Skeletal muscle tissue (tissue), 4 donors: ENCODE measurements around the gene ABCB11. TPM values are rescaled to one million over a fixed set of nuclear protein-coding genes. Genes with fewer than 3 reads are reported as not detected.

Experiments
- H3K27ac ChIP-seq: one replicate; pipeline ENCODE4 v1.7.0; 2013; ENCODE audit warnings: mild to moderate bottlenecking, low read depth, low read length, inconsistent platforms
- H3K27me3 ChIP-seq, 3 donors: one replicate each; pipeline ENCODE4 v1.7.0; 2013; ENCODE audit warnings: low read length in 3 of 3; ENCODE audit not compliant: control insufficient read depth in 3 of 3, insufficient read depth in 3 of 3
- H3K36me3 ChIP-seq, 3 donors: one replicate each; pipeline ENCODE4 v1.7.0; 2013; ENCODE audit warnings: low read length in 3 of 3; ENCODE audit not compliant: control insufficient read depth in 3 of 3, insufficient read depth in 3 of 3
- H3K4me1 ChIP-seq, 3 donors: one replicate each; pipeline ENCODE4 v1.7.0; 2013; ENCODE audit warnings: low read length in 3 of 3, mild to moderate bottlenecking in 3 of 3; ENCODE audit not compliant: control insufficient read depth in 3 of 3, insufficient read depth in 3 of 3
- H3K4me3 ChIP-seq, 3 donors: one replicate each; pipeline ENCODE4 v1.7.0; 2013; ENCODE audit warnings: low read length in 3 of 3
- H3K9ac ChIP-seq, 3 donors: one replicate each; pipeline ENCODE4 v1.7.0; 2013; ENCODE audit warnings: low read length in 3 of 3, mild to moderate bottlenecking in 3 of 3, moderate library complexity in 2 of 3, low read depth in 1 of 3
- H3K9me3 ChIP-seq, 3 donors: one replicate each; pipeline ENCODE4 v1.7.0; 2013; ENCODE audit warnings: low read length in 3 of 3; ENCODE audit not compliant: control insufficient read depth in 3 of 3
- total RNA-seq: library from RNA; depleted of rRNA; stranded (reverse); fragments of >200 nt; gene quantifications from one replicate; pipeline ENCODE4 v1.2.3, GENCODE V29; 2014
- donor health status: Osteomylitis.

ABCB11 gene
- total RNA-seq, 1 donor from 2014 or later = not detected

DNA sequence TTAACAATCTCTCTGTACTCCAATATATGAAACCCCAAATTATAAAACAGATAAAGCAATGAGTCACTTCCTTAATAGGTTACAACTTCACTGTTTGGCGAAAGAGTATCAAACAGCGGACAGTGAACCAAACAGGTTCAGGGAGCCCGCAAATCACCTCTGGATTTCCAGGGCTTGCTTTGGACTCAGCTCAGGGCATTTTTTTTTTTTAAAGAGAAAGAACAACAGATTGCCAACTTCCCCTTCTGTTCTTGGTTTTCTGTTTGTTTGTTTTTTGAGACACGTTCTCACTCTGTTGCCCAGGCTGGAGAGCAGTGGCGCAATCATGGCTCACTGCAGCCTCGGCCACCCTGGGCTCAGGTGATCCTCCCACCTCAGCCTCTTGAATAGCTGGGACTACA, 52.7 kb downstream of the ABCB11 start:
- Histone ChIP-seq H3K9me3 (no peaks in the 10 kb centered on the region), H3K27ac (no peak overlapping the region), H3K36me3 (no peaks in the 10 kb centered on the region), H3K27me3 (no peaks in the 10 kb centered on the region), H3K4me1 (no peaks in the 10 kb centered on the region), H3K4me3 (no peak overlapping the region), H3K9ac (no peak overlapping the region)

DNA sequence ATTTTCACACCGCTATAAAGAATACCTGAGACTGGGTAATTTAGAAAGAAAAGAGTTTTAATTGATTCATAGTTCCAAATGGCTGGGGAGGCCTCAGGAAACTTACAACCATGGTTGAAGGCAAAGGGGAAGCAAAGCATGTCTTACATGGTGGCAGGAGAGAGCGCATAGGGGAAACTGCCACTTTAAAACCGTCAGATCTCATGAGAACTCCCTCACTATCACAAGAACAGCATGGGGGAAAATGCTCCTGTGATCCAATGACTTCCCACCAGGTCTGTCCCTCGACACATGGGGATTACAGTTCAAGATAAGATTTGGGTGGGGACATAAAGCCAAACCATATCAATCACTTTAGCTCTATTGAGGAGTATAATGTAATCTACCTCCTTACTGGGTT, 53.5 kb downstream of the ABCB11 start:
- H3K4me3 ChIP-seq = no peak overlapping the region
- H3K36me3 ChIP-seq = no peaks in the 10 kb centered on the region
- H3K27me3 ChIP-seq = no peaks in the 10 kb centered on the region
- H3K4me1 ChIP-seq = no peaks in the 10 kb centered on the region
- no peak overlapping the region for H3K9ac ChIP-seq
- H3K27ac ChIP-seq = no peak overlapping the region
- H3K9me3 ChIP-seq = no peaks in the 10 kb centered on the region

- H3K4me3 ChIP-seq = no peak overlapping the region
- no peaks in the 10 kb centered on the region for H3K4me1 ChIP-seq
- no peaks in the 10 kb centered on the region for H3K9me3 ChIP-seq
- H3K27me3 ChIP-seq = no peaks in the 10 kb centered on the region
- no peaks in the 10 kb centered on the region for H3K36me3 ChIP-seq
- no peak overlapping the region for H3K27ac ChIP-seq
- H3K9ac ChIP-seq = no peak overlapping the region
Observed at GRCh38 chr2:168976034-168976654, 55.0 kb downstream of the ABCB11 start.

- no peak overlapping the region for H3K27ac ChIP-seq
- H3K9me3 ChIP-seq = no peaks in the 10 kb centered on the region
- H3K4me3 ChIP-seq = no peak overlapping the region
- no peaks in the 10 kb centered on the region for H3K4me1 ChIP-seq
- no peak overlapping the region for H3K9ac ChIP-seq
- H3K36me3 ChIP-seq = no peaks in the 10 kb centered on the region
- no peaks in the 10 kb centered on the region for H3K27me3 ChIP-seq
Observed at GRCh38 chr2:168974428-168974827, 56.7 kb downstream of the ABCB11 start.

DNA sequence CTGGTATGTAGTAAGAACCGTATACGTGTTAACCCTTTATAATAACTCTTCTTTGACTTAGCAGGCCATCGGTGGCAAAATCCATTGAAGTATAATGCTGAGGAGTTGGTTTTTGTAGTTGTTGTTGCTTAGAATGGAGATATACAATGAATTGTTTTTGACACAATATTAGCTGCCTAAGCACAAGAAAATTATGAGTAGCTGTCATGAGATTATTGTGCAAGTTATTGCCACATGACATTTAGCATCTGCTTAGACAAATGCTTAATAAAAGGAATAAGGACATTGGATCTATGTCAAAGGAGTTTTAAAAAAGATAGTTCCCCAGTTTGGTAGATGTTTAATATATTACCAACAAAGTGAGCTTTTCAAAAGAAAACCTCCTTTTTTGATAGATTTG, 59.9 kb downstream of the ABCB11 start:
- no peak overlapping the region for H3K4me3 ChIP-seq
- H3K9ac ChIP-seq = no peak overlapping the region
- no peaks in the 10 kb centered on the region for H3K27me3 ChIP-seq
- H3K9me3 ChIP-seq = no peaks in the 10 kb centered on the region
- H3K27ac ChIP-seq = peak overlapping the region; percentile 40
- no peaks in the 10 kb centered on the region for H3K4me1 ChIP-seq
- H3K36me3 ChIP-seq = no peaks in the 10 kb centered on the region

GRCh38 chr2:168970711-168971233, 60.4 kb downstream of the ABCB11 start:
- Histone ChIP-seq H3K4me3 (no peak overlapping the region), H3K36me3 (no peaks in the 10 kb centered on the region), H3K27ac (peak overlapping the region; percentile 40), H3K9ac (no peak overlapping the region), H3K9me3 (no peaks in the 10 kb centered on the region), H3K4me1 (no peaks in the 10 kb centered on the region), H3K27me3 (no peaks in the 10 kb centered on the region)

GRCh38 chr2:168969865-168970264, 61.3 kb downstream of the ABCB11 start:
- H3K9me3 ChIP-seq = no peaks in the 10 kb centered on the region
- no peaks in the 10 kb centered on the region for H3K4me1 ChIP-seq
- H3K36me3 ChIP-seq = no peaks in the 10 kb centered on the region
- no peak overlapping the region for H3K27ac ChIP-seq
- H3K4me3 ChIP-seq = no peak overlapping the region
- H3K9ac ChIP-seq = no peak overlapping the region
- no peaks in the 10 kb centered on the region for H3K27me3 ChIP-seq

- Histone ChIP-seq H3K4me1 (no peaks in the 10 kb centered on the region), H3K27me3 (no peaks in the 10 kb centered on the region), H3K9me3 (no peaks in the 10 kb centered on the region), H3K9ac (no peak overlapping the region), H3K36me3 (no peaks in the 10 kb centered on the region), H3K27ac (no peak overlapping the region), H3K4me3 (no peak overlapping the region)
Observed at GRCh38 chr2:168968342-168968741, 62.8 kb downstream of the ABCB11 start.

DNA sequence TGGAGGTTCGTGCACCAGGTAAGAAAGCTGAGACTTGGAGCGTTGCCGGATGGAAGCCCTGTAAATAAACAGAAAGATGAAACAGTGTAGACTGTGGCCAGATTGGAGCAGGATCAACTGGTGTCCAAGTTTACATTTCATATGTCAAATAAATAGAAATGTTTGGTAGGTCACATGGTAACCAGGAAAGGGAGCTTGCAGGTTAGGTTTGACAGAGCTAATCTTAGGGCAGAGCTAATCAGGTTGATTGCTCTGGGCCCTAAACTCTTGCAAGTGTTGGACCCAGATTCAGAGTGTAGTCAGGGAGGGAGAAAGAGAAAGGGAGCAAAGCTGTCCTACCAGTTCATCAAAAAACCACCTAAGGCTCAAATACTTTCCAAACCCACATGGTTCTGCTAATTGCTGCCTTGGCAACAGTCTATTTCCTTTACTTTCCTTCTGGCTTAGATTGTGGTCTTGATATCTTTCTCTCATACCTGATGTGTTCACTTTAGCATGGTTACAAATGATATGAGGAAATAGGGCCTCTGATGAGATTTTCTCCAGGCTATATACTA, 66.8 kb downstream of the ABCB11 start:
- H3K27ac ChIP-seq = no peak overlapping the region
- no peak overlapping the region for H3K9ac ChIP-seq
- no peak overlapping the region for H3K4me3 ChIP-seq
- no peaks in the 10 kb centered on the region for H3K9me3 ChIP-seq
- H3K27me3 ChIP-seq = no peaks in the 10 kb centered on the region
- no peaks in the 10 kb centered on the region for H3K4me1 ChIP-seq
- no peaks in the 10 kb centered on the region for H3K36me3 ChIP-seq

- Histone ChIP-seq H3K27ac (no peak overlapping the region), H3K27me3 (no peaks in the 10 kb centered on the region), H3K36me3 (no peaks in the 10 kb centered on the region), H3K4me1 (no peaks in the 10 kb centered on the region), H3K9ac (no peak overlapping the region), H3K9me3 (no peaks in the 10 kb centered on the region), H3K4me3 (no peak overlapping the region)
Observed at GRCh38 chr2:168962636-168963035, 68.5 kb downstream of the ABCB11 start.
